ENCODE data around the gene PHLDB3.

DNA sequence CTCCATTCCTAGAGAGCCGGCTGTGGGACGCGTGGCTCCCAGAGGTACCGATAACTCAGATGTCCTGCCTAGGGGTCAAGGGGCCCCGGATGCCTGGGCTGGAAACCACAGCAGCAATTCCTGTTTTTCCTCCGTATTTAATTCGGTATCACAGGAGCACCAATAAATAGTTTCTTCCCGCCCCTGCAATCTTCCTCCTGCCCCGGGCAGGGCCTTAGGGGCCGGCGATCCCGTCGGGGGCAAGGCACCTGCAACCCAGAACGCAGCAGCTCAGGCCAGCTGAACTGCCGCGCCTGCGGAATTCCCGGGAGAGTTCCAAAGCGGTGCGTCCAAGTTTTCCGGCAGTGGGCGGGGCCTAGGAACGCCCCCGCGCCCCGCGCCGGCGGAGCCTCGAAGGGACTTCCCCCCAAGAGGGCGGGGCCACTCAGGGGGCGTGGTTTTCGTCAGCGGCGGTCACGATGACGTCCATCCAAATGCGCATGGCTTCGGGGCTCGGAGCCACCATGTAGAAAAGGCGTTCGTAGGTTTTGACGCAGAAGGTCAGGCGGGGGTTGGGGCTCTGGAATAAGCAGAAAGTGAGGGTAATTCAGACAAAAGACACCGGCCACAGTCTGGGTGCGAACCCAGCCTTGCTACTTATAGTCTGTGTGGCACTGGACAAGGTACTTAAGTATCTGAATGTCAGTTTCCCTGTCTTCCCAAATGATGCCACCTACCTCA lies 29.4 kb downstream of the PHLDB3 start:
- no peak for TF ChIP-seq CTCF (conservative IDR thresholded peaks at IDR 0.05; ENCODE audit: low read depth, low read length)
- no peak for TF ChIP-seq EZH2 (IDR thresholded peaks at IDR 0.05; ENCODE audit: low read length, unreplicated experiment)
- no peak for TF ChIP-seq EZH2phosphoT487 (IDR thresholded peaks at IDR 0.05; ENCODE audit: borderline replicate concordance, low read length)

All from PC-3 (cell line).